GM06990 (cell line): ENCODE data around the gene RAB21.
A peak's percentile ranks its signal among the peaks of the same experiment; 100 is the strongest.

ENCODE experiments used
- DNase-seq: peaks from one replicate; pipeline ENCODE4 v3.0.0-alpha.2; 2011; ENCODE audit not compliant: insufficient read length; ENCODE audit errors: extremely low read depth
- H3K27me3 ChIP-seq: replicated peaks from 2 replicates; pipeline ENCODE4 v1.6.0; 2011; ENCODE audit warnings: low read length; ENCODE audit not compliant: control insufficient read depth, insufficient read depth
- H3K36me3 ChIP-seq: 2 replicates; pipeline ENCODE4 v1.5.1; 2011; ENCODE audit warnings: low read length; ENCODE audit not compliant: control insufficient read depth, insufficient read depth
- H3K4me3 ChIP-seq: replicated peaks from 2 replicates; pipeline ENCODE4 v1.5.1; 2011; ENCODE audit warnings: low read depth, mild to moderate bottlenecking, control low read depth, low read length
- TF ChIP-seq, protein P1 (sequence below): IDR thresholded peaks from 2 replicates; pipeline ENCODE4 v1.5.1; 2011; ENCODE audit warnings: low read length, control low read depth, mild to moderate bottlenecking, inconsistent platforms; ENCODE audit not compliant: insufficient read depth, poor library complexity, severe bottlenecking

Gene RAB21

GRCh38 chr12:71754461-71755145, at the start of gene RAB21:
TSS of gene RAB21 (plus strand) at chr12:71754863. CDS start at chr12:71755130, 267 bp downstream.
- TF ChIP-seq, protein P1, sequence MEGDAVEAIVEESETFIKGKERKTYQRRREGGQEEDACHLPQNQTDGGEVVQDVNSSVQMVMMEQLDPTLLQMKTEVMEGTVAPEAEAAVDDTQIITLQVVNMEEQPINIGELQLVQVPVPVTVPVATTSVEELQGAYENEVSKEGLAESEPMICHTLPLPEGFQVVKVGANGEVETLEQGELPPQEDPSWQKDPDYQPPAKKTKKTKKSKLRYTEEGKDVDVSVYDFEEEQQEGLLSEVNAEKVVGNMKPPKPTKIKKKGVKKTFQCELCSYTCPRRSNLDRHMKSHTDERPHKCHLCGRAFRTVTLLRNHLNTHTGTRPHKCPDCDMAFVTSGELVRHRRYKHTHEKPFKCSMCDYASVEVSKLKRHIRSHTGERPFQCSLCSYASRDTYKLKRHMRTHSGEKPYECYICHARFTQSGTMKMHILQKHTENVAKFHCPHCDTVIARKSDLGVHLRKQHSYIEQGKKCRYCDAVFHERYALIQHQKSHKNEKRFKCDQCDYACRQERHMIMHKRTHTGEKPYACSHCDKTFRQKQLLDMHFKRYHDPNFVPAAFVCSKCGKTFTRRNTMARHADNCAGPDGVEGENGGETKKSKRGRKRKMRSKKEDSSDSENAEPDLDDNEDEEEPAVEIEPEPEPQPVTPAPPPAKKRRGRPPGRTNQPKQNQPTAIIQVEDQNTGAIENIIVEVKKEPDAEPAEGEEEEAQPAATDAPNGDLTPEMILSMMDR, result no peak
- Histone ChIP-seq H3K27me3 (no peaks in the 10 kb centered on the region), H3K4me3 (peak within 1 kb of the TSS; percentile 88), H3K36me3 (peaks cover 4% of the 10 kb centered on the region)
- DNase-seq, result peak; percentile 95

DNA sequence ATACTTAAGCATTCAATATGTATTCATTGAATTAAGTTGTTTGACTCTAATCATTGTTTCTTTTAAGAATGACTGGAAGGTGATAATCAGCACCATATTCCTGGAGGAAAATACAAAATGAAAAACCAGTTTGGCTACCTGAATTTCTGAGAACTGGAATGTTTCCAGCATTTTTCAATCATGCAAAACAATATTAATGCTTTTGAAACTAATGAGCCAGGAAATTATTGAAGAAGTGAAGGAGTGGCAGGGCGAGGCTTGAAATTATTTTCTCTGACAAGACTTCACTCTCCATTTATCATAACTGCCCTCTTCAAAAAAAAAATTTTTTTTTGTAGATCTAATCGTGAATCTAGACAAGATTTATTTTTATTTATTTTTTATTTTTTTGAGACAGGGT, 49.7 kb upstream of the RAB21 start:
- H3K36me3 ChIP-seq, result peaks cover 6% of the 10 kb centered on the region
- H3K4me3 ChIP-seq, result no peak overlapping the region
- no peaks in the 10 kb centered on the region for H3K27me3 ChIP-seq
- no peak for DNase-seq
- TF ChIP-seq, protein P1, result no peak

DNA sequence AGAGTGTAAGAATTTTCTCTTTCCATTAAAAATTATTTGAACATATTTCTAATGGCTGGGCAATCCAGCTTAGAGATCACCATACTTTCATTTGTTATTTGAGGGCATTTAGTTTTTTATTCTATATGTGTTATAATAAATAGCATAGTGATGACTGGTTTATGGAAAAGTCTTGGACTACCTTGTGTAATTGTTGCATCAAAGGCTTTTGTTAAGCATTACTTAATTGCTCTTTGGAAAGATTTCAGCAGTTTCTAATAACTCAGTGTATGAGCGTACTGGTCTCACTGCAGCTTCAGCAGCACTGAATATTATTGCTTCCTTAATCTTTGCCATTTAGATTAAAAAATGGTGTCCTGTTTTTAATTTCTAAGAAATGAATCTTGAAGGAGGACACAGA, 46.0 kb upstream of the RAB21 start:
- no peaks in the 10 kb centered on the region; the same call in 1 of the 2 replicates for H3K36me3 ChIP-seq
- no peak for DNase-seq
- TF ChIP-seq, protein P1, result no peak

GRCh38 chr12:71710276-71711125, 44.2 kb upstream of the RAB21 start:
- H3K27me3 ChIP-seq, result no peaks in the 10 kb centered on the region
- H3K4me3 ChIP-seq, result no peak overlapping the region
- TF ChIP-seq, protein P1, result no peak
- H3K36me3 ChIP-seq, result no peaks in the 10 kb centered on the region; the same call in 1 of the 2 replicates
- DNase-seq, result no peak

More for the DNA sequence above, 46.0 kb upstream of the RAB21 start:
- Histone ChIP-seq H3K27me3 (no peaks in the 10 kb centered on the region), H3K4me3 (no peak overlapping the region)

GRCh38 chr12:71718611-71719010, 36.1 kb upstream of the RAB21 start:
- Histone ChIP-seq H3K4me3 (no peak overlapping the region), H3K36me3 (no peaks in the 10 kb centered on the region), H3K27me3 (no peaks in the 10 kb centered on the region)
- DNase-seq, result no peak
- TF ChIP-seq, protein P1, result no peak
